ENCODE data around the gene PTMS. TPM values are rescaled to one million over a fixed set of nuclear protein-coding genes. Genes with fewer than 3 reads are reported as not detected.

PTMS gene
- total RNA-seq, 1 experiment from 2014 or later, result 370 TPM

DNA sequence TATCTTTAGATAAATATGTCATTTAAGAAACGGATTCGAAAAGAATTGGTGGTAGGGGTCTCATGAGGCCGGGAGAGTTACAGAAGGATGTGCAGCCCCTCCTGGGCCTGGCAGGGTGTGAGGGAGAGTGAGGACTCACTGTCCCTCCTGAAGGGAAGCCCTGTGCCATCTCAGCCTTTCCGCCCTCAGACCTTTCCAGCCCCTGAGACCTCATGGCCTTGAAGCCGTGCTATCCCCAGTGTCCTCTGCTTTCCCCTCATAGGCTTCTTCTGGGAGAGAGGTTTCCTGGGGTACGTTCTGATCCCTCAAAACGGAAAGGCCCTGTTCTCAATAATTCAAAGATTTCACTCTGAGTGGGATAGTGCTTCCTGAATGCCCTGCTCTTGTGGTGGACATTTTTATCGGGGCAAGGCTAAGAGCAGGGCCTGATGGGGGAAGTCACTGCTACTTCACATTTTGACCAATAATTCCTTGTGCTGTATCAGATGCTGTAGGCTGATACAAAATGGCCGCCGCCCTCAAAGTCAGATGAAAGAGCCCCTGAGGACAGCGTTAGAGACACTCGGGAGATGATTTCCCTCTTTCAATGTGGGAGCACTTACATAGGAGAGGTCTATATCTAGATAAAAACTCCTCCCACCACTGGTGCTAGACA lies 24.5 kb downstream of the PTMS start (continued):
- TF ChIP-seq KAT7 (CRISPR knock-in tag; IDR thresholded peaks at IDR 0.05; ENCODE audit: borderline replicate concordance) (no peak), ZNF121 (CRISPR knock-in tag; IDR thresholded peaks at IDR 0.05) (no peak), ZNF396 (CRISPR knock-in tag; IDR thresholded peaks at IDR 0.05; ENCODE audit: borderline replicate concordance) (no peak), USF1 (CRISPR knock-in tag; IDR thresholded peaks at IDR 0.05) (no peak), TEAD1 (CRISPR knock-in tag; IDR thresholded peaks at IDR 0.05) (no peak), JAZF1 (CRISPR knock-in tag; IDR thresholded peaks at IDR 0.05) (no peak), FOXP4 (CRISPR knock-in tag; IDR thresholded peaks at IDR 0.05) (no peak), SMAD4 (CRISPR knock-in tag; IDR thresholded peaks at IDR 0.05) (no peak), NFE2L1 (CRISPR knock-in tag; IDR thresholded peaks at IDR 0.05) (no peak), AR (CRISPR knock-in tag; IDR thresholded peaks at IDR 0.05) (no peak), MAX (CRISPR knock-in tag; IDR thresholded peaks at IDR 0.05) (no peak)
- TF ChIP-seq, protein P1, sequence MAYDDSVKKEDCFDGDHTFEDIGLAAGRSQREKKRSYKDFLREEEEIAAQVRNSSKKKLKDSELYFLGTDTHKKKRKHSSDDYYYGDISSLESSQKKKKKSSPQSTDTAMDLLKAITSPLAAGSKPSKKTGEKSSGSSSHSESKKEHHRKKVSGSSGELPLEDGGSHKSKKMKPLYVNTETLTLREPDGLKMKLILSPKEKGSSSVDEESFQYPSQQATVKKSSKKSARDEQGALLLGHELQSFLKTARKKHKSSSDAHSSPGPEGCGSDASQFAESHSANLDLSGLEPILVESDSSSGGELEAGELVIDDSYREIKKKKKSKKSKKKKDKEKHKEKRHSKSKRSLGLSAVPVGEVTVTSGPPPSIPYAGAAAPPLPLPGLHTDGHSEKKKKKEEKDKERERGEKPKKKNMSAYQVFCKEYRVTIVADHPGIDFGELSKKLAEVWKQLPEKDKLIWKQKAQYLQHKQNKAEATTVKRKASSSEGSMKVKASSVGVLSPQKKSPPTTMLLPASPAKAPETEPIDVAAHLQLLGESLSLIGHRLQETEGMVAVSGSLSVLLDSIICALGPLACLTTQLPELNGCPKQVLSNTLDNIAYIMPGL (CRISPR knock-in tag; IDR thresholded peaks at IDR 0.05), result no peak

GRCh38 chr12:6791931-6792520 lies 25.9 kb downstream of the PTMS start:
- TF ChIP-seq, protein P2, sequence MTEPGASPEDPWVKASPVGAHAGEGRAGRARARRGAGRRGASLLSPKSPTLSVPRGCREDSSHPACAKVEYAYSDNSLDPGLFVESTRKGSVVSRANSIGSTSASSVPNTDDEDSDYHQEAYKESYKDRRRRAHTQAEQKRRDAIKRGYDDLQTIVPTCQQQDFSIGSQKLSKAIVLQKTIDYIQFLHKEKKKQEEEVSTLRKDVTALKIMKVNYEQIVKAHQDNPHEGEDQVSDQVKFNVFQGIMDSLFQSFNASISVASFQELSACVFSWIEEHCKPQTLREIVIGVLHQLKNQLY (CRISPR knock-in tag; IDR thresholded peaks at IDR 0.05), result no peak
- TF ChIP-seq ZNF138 (CRISPR knock-in tag; conservative IDR thresholded peaks at IDR 0.05) (no peak), ZSCAN18 (CRISPR knock-in tag; IDR thresholded peaks at IDR 0.05) (no peak), TCF7 (CRISPR knock-in tag; IDR thresholded peaks at IDR 0.05; ENCODE audit: low read depth) (no peak), NR3C1 (CRISPR knock-in tag; conservative IDR thresholded peaks at IDR 0.05; ENCODE audit: low read depth) (no peak), HMGA2 (CRISPR knock-in tag; IDR thresholded peaks at IDR 0.05) (no peak)
- Mint-ChIP-seq H3K27ac (no peak overlapping the region), H3K4me1 (peaks cover 19% of the 10 kb centered on the region), H3K36me3 (no peaks in the 10 kb centered on the region), H3K27me3 (ENCODE audit: low read depth) (peaks cover 25% of the 10 kb centered on the region), H3K4me3 (no peak overlapping the region), H3K9me3 (no peaks in the 10 kb centered on the region)
- POLR2A ChIA-PET, result interaction anchor here (0.6 kb wide), 1 partner anchor 9 kb away, joined by 4 read pairs; no protein-coding TSS in a partner anchor
- ATAC-seq (no peak), DNase-seq (ENCODE audit: low spot score) (no peak)
- CTCF ChIA-PET, result interaction anchor here (1.1 to 1.3 kb wide), 2 partner anchors 44 to 172 kb away, joined by 4 read pairs; no protein-coding TSS in a partner anchor

Data from WTC11 (cell line).